ENCODE data around the gene SLC30A9.

SLC30A9 gene

GRCh38 chr4:41999321-41999720 lies 9.0 kb downstream of the SLC30A9 start:
- DNase-seq (ENCODE audit: low read depth in 2 of 2), result no peak

- DNase-seq (ENCODE audit: low read depth in 2 of 2), result no peak
These were observed 17.9 kb downstream of the SLC30A9 start for GRCh38 chr4:42008011-42008786.

- no peak for DNase-seq (ENCODE audit: low read depth in 2 of 2)
These were observed 25.1 kb downstream of the SLC30A9 start for GRCh38 chr4:42015438-42015837.

- DNase-seq (ENCODE audit: low read depth in 2 of 2), result no peak
These were observed 28.1 kb downstream of the SLC30A9 start for GRCh38 chr4:42018451-42018850.

GRCh38 chr4:42048394-42048793 lies 58.1 kb downstream of the SLC30A9 start:
- DNase-seq (ENCODE audit: low read depth in 2 of 2), result no peak

- DNase-seq (ENCODE audit: low read depth in 2 of 2), result no peak
These were observed 60.4 kb downstream of the SLC30A9 start for GRCh38 chr4:42050516-42051249.

- no peak for DNase-seq (ENCODE audit: low read depth in 2 of 2)
These were observed 76.1 kb downstream of the SLC30A9 start for GRCh38 chr4:42066402-42066801.

- DNase-seq (ENCODE audit: low read depth in 2 of 2), result no peak
These were observed 76.9 kb downstream of the SLC30A9 start for GRCh38 chr4:42067264-42067663.

GRCh38 chr4:42070463-42070862 lies 80.1 kb downstream of the SLC30A9 start:
- no peak for DNase-seq (ENCODE audit: low read depth in 2 of 2)

- no peak for DNase-seq (ENCODE audit: low read depth in 2 of 2)
These were observed 84.0 kb downstream of the SLC30A9 start for GRCh38 chr4:42074294-42074693.

- no peak for DNase-seq (ENCODE audit: low read depth in 2 of 2)
These were observed 88.0 kb downstream of the SLC30A9 start for GRCh38 chr4:42078184-42078801.

GRCh38 chr4:42080306-42080705 lies 90.0 kb downstream of the SLC30A9 start:
- DNase-seq (ENCODE audit: low read depth in 2 of 2), result no peak

- no peak for DNase-seq (ENCODE audit: low read depth in 2 of 2)
These were observed 93.5 kb downstream of the SLC30A9 start for GRCh38 chr4:42083816-42084215.

- DNase-seq (ENCODE audit: low read depth in 2 of 2), result no peak
These were observed 98.1 kb downstream of the SLC30A9 start for GRCh38 chr4:42088386-42088785.

GRCh38 chr4:42101446-42101975 lies 111.2 kb downstream of the SLC30A9 start:
- DNase-seq (ENCODE audit: low read depth in 2 of 2), result no peak

GRCh38 chr4:42104521-42104920 lies 114.2 kb downstream of the SLC30A9 start:
- DNase-seq (ENCODE audit: low read depth in 2 of 2), result no peak

GRCh38 chr4:42112846-42113245 lies 122.5 kb downstream of the SLC30A9 start:
- no peak for DNase-seq (ENCODE audit: low read depth in 2 of 2)

GRCh38 chr4:42119886-42120285 lies 129.6 kb downstream of the SLC30A9 start:
- no peak for DNase-seq (ENCODE audit: low read depth in 2 of 2)

GRCh38 chr4:42122237-42122636 lies 131.9 kb downstream of the SLC30A9 start:
- no peak for DNase-seq (ENCODE audit: low read depth in 2 of 2)

- no peak for DNase-seq (ENCODE audit: low read depth in 2 of 2)
These were observed 132.8 kb downstream of the SLC30A9 start for GRCh38 chr4:42123071-42123644.

GRCh38 chr4:42132099-42132498 lies 141.8 kb downstream of the SLC30A9 start:
- no peak for DNase-seq (ENCODE audit: low read depth in 2 of 2)

- DNase-seq (ENCODE audit: low read depth in 2 of 2), result no peak
These were observed 142.7 kb downstream of the SLC30A9 start for GRCh38 chr4:42133006-42133405.
